ENCODE measurements around the gene ABLIM2.
"Not testable (repeated sequence)": the region's sequence is repeated elsewhere in the genome, so short reads cannot be mapped to it uniquely, and the experiment has no call there.

The ABLIM2 gene

DNA sequence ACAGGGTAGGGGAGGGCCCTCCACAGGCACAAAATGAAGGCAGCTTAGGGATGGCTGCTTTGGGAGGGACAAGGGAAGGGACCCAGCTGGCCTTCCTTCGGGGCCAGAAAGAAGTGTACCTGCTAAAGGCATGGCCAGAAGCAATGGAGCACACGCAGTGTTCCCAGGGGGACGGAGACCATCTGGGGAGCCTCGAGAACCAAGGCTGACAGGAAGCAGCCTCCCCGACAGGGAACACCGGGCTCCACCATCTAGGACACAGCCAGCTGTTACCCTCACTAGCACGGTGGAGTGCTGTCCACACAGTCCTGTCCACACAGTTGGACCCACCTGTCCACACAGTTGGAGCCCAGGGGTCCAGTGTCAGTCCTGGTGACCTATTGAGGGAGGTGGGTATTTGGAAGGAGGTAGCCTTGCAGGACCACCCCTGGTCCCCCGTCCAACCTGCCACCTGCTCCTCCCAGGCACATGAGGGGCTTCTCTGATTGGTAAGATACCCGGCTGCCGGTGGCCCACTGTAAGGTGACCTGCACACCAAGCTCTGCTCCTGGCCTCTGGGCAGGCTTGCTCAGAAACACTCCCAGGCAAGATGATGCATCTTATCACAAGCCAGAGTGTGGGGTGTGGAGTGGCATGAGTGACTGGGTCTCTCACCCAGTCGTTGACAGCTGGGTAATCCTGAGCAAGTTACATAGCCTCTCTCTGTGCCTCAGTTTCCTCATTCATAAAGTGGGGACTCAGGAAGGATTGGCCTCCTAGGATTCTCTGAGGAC, 198.4 kb downstream of the ABLIM2 start:
- no peak for DNase-seq (ENCODE audit: low spot score)

DNA sequence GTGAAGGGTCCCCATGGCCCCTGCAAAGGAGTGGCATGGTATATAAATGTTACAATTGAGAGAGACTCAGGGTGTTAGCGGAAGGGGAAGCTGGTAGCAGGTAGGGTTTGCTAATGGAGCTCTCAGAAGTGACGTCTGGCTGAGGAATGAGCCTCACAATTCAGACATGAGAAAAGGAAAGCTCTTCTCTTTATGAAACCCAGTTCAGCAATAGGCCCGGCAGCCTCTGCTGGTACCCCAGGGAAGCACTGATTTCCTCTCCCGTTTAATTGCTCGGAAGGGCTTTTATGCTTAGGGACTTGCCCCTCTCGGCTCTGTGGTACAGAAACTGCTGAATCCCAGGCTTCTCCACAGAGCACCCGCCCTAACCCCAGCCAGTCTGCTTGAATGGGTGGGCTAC, 199.5 kb downstream of the ABLIM2 start:
- no peak for DNase-seq (ENCODE audit: low spot score)

DNA sequence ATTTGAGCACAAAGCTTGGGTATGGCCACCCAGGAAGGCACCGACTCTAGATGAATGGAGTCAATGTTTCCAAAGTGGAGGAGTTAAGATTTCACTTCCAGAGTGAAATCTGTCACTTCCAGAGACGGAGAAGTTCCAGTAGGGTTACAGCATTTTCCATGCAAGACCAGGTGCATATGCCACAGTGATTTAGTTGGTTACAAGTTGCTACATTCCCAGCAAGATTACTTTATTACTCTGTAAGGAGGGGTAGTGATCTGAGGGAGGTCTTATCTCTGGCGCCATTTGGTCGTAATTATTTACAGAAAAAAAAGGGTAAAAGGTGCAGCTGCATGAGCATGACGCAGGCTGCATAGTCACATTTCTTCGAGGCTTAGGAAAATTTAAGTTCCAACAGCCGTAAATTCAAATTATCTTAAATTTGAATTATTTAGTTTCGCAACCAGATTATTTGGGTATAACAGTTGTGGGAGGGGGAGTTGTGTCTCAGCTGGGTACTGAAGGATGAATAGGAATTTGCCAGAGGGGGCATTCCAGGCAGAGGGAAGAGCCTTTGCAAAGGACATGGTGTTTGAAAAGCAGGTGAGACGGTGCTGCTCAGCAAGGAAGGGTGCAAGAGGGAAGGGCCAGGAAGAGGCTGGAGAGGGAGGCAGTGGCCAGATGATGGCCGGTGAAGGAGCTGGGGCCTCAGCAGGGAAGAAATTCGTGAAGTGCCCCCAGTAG, 201.5 kb downstream of the ABLIM2 start:
- no peak for DNase-seq (ENCODE audit: low spot score)

DNA sequence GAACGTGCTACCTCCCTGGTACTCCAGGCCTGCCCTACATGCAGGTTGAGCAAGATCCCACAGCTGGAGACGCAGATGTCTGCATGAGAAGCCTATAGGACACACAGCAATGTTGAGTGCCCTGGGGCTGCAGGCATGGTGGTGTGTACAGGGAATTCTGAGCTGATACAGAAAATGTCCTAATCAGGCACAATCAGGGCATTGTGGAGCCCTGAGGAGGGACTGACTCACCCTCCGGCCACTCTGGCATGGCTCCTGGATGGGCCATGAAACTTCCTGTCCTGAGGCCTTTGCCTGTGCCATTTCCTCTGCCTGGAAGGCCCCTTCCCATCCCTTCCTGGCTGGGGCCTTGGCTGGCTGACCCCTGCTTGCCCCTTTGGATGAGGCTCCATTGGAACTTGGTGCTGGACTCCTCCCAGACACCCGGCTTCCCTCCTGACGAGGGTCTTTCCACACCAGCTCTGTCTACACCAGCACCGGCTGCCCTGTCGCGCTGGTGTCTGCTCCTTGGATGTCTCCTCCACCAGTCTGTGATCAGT, 202.3 kb downstream of the ABLIM2 start:
- DNase-seq (ENCODE audit: low spot score), result no peak

DNA sequence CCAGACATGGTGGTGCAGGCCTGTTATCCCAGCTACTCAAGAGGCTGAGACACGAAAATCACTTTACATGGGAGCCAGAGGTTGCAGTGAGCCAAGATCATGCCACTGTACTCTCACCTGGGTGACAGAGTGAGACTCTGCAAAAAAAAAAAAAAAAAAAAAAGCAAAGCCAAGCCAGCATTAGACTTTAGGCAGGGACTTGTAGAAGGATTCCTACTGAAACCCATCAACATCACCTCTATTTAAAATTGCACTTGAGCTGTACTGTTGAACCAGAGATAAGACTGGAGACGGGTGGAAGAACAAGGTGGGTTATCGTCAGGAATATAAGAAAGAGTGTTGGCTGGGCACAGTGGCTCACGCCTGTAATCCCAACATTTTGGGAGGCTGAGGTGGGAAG, 203.2 kb downstream of the ABLIM2 start:
- DNase-seq (ENCODE audit: low spot score), result no peak

DNA sequence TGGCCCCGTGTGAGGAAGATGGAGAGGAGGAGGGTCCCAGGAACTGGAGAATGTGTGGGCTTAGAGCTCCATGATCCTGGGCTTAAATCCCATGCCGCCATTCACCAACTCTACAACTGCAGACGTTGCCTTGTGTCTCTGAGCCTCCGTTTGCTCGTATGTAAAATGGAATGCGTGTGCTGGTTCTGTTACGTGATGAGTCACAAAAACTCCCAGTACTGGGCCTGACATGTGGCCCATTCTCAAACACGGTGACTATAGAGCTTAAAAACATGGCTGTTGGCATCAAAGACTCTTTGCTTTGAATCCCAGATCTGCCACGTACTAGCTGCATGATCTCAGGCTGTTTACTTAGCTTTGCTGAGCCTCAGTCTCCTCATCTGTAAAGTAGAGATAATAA, 206.0 kb downstream of the ABLIM2 start:
- DNase-seq (ENCODE audit: low spot score), result no peak

DNA sequence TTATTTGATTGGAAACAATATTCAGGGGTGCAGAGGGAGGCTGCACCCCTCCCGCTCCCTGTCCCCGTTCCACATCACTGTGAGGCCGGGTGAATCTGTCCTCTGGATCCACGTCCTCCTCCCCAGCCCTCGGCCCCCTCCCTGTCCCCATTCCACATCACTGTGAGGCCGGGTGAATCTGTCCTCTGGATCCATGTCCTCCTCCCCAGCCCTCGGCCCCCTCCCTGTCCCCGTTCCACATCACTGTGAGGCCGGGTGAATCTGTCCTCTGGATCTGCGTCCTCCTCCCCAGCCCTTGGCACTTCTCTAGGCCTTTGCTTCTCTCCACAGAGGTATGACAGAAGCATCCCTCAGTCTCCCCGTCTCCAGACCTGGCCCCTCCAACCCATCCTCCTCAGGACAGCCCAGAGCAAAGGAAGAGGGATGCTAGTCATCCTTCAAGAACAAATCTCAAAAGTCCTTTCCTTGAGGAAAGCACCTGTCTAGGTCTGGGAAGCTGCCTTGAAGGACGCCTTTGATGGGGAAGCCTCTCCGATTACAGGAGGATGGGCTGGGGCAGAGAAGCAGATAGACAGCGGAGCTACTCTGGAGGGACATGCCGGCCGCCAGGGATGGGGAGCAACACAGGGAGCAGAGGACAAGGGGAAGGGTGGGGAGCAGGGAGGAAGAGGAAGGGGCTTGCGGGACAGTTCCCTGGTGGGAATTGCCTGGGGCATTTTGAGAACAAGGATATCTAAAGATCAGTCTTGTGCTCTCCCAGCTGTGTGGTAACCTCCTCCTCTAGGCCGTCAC, 208.1 kb downstream of the ABLIM2 start:
- DNase-seq (ENCODE audit: low spot score), result no peak

- no peak for DNase-seq (ENCODE audit: low spot score)
Observed at GRCh38 chr4:7949759-7950158, 208.9 kb downstream of the ABLIM2 start.

DNA sequence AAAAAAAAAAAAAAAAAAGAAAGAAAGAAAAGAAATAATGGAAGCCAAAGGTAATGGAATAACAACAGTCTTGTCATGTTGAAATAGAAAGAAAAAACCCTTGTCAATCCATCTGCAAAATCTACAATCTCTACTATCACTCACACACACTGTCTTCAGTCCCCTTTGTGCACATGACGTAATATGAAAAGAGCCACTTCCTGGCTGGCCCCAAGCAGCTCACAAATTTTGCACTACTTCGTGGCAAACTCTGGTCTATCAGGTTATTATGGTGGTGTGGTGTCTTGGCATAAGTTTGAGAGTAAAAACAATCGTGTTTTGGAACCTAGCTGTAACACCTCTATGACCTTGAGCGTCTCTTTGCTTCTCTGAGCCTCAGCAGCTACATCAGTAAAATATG, 210.7 kb downstream of the ABLIM2 start:
- no peak for DNase-seq (ENCODE audit: low spot score)

GRCh38 chr4:7945709-7946380, 212.8 kb downstream of the ABLIM2 start:
- DNase-seq (ENCODE audit: low spot score), result no peak

DNA sequence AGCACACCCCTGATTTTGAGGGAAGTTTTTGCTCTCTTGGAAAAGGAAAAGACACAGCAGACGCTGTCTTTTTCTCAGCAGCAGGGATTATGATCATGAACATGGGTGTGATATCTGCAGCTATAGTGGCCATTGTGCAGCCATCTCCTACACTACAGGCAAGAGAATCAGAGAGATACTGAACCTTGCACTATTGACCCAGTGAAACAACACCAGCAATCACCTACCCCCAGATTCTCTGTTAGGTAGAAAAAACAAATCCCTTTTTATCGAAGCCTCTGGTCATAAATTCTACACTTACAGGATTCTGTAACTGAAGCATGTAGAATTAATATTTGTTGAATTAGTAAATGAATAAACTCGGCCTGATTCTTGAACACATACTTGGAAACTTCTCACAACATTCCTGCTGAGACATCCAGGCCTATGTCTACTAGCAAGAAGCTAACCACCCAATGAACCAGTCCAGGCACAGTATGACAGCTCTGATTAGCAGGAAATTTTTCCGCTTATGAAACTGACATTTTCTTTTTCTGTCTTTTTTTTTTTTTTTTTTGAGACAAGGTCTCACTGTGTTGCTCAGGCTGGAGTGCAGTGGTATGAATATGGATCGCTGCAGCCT, 213.9 kb downstream of the ABLIM2 start:
- no peak for DNase-seq (ENCODE audit: low spot score)

GRCh38 chr4:7943688-7944087, 214.9 kb downstream of the ABLIM2 start:
- DNase-seq (ENCODE audit: low spot score), result not testable (repeated sequence)

- no peak for DNase-seq (ENCODE audit: low spot score)
Observed at GRCh38 chr4:7943211-7943610, 215.4 kb downstream of the ABLIM2 start.

- DNase-seq (ENCODE audit: low spot score), result no peak
Observed at GRCh38 chr4:7941965-7942496, 216.6 kb downstream of the ABLIM2 start.

DNA sequence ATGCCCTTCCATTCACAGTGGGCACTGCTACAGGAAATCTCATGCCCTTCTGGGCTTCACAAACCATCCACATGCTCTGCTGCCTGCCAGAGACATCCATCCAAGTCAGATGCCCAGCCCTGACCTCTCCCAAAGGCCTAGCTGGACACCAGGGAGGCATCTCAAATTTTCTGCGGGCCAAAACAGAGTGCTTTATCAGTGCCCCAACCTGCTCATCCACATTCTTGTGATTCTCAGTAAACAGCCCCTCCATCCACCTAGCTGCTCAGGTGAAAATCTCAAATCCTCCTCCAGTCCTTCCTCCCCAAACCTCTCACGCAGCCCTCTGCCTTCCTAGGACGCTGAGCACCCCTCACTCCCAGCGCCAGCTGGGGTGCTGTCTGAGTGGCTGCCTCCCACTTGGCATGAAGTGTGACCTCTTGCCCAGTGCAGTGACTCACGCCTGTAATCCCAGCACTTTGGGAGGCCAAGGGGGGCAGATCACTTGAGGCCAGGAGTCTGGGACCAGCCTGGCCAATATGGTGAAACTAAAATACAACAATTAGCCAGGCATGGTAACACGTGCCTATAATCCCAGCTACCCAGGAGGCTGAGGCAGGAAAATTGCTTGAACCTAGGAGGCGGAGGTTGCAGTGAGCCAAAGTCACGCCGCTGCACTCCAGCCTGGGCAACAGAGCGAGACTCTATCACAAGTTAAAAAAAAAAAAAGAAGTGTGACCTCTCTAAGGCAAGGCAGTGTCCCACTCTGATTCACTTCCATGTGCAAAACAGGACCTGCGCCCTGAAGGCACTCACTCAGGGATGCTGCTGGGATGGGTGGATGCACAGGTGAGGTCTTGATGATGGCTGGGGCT, 217.3 kb downstream of the ABLIM2 start:
- DNase-seq (ENCODE audit: low spot score), result no peak

- peak; percentile 90 for DNase-seq (ENCODE audit: low spot score)
Observed at GRCh38 chr4:7939377-7940108, 219.1 kb downstream of the ABLIM2 start, which contains the start of gene AFAP1. Gene AFAP1 (minus strand): TSS chr4:7939861. CDS start chr4:7872078, 67,783 bp downstream.

DNA sequence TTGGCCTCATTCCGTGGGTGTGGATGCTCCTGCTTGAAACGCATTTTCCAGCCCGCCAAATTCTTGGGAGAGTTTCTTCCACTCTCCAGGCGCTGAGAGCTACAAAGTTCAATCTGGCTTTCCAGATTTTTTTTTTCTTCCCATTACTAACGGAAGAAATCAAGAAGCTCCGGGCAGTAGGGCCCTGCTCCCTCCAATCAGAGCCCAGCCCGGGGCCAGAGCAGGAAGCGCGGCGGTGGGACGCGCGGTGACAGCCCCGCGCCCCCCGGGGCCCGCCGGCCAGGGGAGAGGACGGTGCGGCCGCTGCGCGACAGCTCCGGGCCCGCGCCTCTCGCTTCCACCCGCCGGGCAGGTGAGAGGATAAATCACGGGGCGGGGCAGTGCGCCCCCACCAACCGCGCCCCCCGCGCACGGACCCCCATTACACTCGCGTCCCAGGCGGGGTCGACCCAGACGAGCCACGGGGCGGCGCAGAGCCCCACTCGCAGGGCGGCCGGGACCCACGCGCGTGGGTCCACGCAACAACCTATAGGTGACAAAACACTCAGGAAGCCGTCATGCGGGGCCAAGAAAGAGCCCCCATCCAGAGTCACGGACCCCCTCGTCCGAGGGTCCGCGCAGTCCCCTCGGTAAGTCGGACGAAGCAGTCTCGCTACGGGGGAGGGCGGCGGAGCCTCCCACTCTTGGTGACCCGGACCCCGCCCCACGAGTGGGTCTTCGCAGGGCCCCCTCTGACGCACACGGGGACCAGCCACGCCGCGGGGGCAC, 219.8 kb downstream of the ABLIM2 start:
- DNase-seq (ENCODE audit: low spot score), result peak; percentile 28

DNA sequence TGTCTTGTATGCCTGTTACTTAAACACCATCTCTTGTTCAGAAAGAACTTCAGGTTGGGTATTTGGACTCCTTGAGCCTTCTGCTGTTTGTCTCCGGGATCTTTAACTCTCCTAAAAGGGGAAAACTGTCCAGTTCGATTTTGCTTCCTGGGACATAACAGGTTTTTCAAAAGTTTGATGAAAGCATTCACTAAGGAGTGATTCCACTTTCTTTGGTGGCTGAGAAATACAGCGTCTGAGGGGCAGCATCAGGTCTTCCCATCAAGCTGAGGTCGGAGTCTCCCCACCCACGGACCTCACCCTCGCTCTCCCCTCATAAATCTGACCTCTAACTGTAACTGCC, 220.4 kb downstream of the ABLIM2 start:
- no peak for DNase-seq (ENCODE audit: low spot score)

- no peak for DNase-seq (ENCODE audit: low spot score)
Observed at GRCh38 chr4:7937006-7937405, 221.6 kb downstream of the ABLIM2 start.

Measured in CD4-positive, alpha-beta T cell treated with Interleukin-15 for 4 hours (primary cell).